ACHN (cell line): ENCODE measurements around the gene ZDHHC14.
A peak's percentile ranks its signal among the peaks of the same experiment; 100 is the strongest.

Source experiments
- DNase-seq: peaks from one replicate; pipeline ENCODE4 v3.0.0-alpha.2; 2015
- in situ Hi-C: cut with HindIII; loops from 2 replicates; pipeline ENCODE4 v1.10.0; 2017; ENCODE audit warnings: low sequenced_read_pairs, low pct_ligation_motif_present, low pct_unique_long_range_greater_than_20kb

The ZDHHC14 gene

DNA sequence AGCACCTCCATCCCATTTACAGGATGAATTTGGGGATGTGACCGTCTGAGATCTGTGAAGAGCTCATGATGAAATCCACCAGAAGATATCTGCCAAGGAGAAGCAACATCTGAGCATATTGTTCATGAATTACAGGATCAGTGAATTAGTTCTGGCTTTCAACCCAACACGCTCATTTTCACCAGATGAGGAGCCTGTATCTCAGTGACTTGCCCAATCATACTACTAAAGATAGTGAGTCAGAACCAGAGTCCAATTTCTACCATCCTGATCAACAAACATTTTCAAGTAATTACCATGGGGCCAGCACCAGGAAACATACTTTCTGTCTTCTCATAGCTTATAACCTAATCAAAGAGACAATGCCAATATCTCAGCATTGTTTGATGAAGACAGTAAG lies 116.6 kb downstream of the ZDHHC14 start:
- in situ Hi-C loops = no loop called here
- no peak for DNase-seq

DNA sequence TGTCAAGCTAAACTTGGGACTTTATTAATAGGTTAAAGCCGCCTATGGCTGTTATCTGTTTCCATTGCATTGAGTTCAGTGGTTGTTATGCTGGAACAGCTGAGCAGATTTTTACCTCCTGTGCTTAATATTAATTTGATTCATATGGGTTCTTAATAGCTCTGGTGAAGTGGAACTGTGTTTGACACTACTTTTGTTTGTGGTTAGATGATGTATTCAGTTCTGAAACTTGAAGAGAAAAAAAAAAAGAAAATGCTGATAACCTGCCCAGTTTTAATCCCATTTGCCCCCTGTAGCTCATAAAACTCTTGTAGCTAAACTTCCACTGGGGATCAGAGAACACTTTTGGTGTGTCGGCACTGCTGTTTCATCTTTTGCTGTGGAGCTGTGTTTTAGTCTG lies 117.8 kb downstream of the ZDHHC14 start:
- in situ Hi-C loops = no loop called here
- no peak for DNase-seq

DNA sequence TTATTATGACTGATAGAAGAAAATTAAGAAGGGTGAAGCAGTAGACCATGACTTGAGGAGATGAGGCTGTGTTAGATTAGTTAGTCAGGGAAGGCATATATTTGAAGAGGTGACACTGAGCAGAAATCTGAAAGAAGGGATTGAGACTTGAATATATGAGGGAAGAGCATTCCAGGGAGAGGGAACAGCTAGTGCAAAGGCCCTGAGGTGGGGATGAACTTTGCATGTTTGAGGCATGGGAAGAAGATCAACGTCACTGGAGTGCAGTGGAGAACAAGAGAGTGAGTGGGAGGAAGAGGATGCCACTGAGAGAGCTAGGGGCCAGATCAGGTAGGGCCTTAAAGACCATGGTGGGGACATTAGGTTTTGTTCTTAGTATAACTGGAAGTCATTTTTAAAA lies 119.0 kb downstream of the ZDHHC14 start:
- in situ Hi-C loops = no loop called here
- no peak for DNase-seq

DNA sequence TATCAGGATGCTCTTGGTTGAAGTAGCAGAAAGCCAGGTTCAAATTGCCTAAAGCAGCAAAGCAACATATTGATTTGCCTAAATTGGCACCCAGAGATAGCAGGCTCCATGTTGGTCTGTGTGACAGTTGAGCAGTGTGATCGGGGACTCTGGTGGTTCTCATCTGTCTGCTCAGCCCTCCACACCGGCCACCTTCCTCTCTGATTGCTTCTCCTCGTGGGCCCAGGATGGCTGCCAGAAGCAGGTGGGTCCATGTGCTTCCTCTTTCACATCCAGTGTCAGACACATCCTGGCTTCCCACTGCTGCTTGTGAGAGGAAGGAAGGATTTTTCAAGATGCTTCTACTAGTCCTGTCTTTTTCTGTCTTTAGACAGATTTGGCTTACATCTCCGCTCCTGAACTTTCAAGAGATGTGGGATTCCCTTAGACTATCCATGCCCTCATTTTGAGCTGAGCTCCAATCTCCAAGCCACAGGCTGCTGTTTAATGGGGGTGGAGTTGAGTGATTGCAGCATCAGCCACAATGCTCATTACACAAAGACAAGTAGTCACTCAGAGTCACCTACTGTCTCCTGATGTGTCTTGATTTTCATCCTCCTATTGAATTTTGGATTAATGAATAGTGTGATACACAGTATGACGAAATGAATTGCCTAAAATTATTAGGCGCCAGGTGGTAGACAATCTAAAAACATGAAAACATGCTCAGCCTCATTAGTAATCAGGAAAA lies 122.2 kb downstream of the ZDHHC14 start:
- in situ Hi-C loops = no loop called here
- no peak for DNase-seq

DNA sequence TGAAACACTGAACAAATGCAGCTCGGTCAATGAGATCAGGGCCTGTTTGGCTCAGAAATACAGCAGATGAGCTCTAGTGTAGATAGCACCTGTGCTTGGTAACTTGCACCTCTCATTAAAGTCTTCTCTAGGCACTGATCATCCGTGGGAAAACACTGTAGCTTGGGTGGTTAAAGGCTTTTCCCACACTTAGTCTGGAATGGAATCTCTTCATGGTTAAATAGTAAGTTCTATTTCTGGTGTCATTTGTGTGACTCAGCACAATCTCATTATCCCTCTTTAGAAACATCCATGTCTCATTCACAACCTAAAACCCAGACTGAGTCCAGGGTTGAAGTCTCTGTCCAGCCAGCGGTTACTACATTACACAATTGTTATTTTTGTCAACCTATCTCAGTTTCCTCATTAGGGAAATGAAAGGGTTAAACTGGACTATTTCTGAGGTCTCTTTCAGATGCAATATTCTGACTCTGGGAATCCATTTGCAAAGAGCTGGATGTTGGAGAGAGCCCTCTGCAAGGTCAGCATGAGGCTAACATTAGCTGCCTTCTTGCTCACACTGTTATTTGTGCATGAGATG lies 125.0 kb downstream of the ZDHHC14 start:
- in situ Hi-C loops = no loop called here
- DNase-seq = no peak

DNA sequence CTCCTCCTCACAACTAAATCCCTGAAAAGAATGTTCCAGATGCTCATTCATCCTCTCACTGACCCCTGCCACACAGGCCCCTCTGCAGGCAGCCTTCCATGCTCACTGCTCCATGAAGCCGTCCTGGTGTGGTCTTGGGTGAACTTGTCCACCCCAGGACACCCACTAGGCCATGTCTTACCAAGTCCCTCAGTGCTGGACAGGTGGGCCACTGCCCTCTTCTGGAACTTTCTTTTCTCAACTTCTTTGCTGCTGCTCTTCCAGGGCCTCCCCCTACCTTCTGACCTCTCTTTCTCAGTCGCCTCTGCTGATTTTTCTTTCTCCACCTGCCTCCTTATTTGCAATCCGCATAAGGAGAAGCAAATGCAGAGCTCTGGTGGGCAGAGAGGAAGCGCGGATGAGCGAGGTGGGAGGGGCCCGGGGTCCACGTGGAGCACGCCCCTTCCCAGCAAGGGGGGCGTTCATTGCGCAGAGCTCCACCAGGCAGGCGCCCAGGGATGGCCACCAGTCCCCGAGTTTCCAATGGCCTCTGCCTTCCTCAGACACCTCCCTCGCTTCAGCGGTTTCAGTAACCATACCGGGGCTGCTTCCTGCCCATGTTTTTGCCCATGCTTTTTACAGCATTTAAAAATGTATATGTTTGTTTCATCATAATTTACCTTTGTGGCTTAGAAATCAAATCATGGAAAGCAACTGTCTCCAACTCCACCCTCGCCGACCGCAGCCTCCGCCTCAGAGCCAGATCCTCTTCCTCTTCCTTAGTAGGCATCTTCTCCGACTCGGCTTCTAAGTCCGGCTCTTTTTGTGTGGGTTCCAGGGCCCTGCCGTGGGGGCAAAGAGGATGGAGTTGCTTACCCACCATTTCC lies 129.6 kb downstream of the ZDHHC14 start:
- DNase-seq = no peak
- in situ Hi-C loops = no loop called here

DNA sequence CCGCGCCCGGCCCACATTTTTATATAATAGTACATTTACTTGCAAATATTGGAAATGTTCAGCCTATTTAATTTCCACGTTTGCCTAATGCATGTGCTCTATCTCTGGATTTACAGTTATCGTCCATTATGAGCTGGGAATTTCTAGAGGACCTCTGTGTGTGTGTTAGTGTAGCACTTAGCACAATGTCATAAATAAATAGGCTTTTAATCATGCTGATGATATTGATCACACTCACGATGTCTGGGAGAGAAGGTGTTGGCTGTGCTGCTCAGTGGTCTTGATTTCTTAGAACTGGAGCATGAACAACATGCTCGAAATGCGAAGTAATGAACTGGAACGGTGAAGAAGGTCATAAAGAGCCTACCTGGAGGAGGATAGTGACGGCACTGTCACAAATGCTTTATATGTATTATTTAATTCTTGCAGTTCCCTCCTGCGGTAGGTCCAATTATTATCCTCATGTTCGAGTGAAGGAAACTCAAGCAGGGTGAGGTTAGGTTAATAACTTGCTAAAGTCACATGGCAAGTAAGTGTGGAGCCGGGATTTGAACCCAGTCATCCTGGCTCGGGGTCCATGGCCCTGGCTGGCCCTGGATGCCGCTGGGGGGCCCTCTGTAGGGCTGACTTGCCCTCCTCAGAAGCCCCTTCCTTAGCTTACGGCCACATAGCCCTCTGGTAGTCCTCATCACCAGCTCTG lies 130.8 kb downstream of the ZDHHC14 start:
- in situ Hi-C loops = no loop called here
- no peak for DNase-seq

DNA sequence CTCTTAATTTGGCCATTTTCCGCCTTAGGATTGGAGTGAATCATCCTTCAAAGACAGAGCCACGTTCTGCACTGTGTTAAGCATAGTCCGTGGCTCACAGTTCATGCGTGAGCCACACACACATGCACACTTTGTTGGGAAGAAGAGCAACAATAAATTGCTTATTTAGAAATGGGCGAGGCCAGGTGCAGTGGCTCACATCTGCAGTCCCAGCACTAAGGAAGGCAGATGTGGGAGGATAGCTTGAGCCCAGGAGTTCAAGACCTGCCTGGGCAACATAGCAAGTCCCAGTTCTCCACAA lies 131.3 kb downstream of the ZDHHC14 start:
- DNase-seq = no peak
- in situ Hi-C loops = no loop called here

DNA sequence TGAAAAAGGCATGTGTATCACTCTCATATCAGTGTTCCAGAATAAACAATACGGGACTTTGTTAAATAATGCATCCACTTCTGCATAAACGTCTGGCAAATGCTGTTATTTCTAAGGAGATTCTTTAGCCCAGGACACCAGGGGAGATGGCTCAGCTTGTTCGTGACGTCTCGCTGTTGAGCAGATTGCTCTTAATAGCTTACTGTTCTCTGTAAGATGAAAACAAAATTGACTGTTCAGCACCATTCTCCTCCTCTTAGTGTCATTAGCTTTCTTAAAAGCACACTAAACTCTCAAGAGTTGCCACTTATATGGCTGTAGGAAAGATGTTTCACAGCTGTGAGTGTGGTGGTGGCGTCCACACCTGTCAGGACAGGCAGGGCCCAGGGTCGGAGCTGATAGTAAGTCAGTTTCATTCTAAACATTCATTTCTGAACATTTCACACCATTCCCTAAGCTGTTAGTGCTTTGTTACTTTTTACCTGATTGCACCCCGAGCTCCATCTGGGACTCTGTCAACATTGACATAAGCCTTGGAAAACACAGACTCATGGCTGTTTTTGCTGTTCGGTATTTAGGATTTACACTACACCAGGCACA lies 132.1 kb downstream of the ZDHHC14 start:
- no peak for DNase-seq
- in situ Hi-C loops = no loop called here

DNA sequence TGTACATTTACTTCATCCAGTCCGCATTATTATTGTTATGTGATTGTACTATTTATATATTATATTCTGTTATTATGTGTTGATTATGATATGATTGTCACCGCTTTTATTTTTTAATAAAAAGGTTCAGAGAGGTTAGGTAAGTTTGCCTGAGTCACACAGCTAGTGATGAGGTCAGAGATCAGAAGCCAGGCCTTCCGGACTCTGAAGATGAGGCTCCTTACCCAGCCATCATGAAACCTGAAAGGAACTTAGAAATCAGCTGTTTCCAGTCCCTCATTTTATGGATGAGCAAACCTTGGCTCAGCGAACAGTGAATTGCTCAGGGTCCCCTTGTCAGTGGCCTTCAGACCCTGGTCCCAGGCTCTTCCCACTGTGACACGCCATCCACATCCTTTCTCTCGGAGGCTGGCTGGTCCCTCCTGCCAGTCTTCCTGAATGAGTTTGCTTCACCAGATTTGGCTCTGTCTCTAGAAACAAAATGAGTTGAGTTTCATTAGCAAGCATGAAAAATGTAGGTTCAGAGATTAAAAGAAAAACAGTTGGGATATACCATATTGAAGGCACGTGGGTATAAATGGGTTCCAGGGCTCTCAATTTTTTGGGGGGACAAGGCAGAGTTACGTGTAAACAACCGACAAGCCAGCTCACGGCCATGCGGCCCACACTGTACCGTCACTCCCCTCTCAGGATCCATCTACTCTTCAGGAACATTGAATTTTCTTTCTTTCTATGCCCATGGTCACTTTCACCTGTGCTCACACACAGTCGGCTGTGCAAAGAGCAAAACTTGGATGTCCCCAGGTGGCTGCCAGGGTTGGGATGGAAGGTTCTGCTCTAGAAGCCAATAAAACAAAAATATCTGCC lies 132.9 kb downstream of the ZDHHC14 start:
- in situ Hi-C loops = no loop called here
- no peak for DNase-seq

DNA sequence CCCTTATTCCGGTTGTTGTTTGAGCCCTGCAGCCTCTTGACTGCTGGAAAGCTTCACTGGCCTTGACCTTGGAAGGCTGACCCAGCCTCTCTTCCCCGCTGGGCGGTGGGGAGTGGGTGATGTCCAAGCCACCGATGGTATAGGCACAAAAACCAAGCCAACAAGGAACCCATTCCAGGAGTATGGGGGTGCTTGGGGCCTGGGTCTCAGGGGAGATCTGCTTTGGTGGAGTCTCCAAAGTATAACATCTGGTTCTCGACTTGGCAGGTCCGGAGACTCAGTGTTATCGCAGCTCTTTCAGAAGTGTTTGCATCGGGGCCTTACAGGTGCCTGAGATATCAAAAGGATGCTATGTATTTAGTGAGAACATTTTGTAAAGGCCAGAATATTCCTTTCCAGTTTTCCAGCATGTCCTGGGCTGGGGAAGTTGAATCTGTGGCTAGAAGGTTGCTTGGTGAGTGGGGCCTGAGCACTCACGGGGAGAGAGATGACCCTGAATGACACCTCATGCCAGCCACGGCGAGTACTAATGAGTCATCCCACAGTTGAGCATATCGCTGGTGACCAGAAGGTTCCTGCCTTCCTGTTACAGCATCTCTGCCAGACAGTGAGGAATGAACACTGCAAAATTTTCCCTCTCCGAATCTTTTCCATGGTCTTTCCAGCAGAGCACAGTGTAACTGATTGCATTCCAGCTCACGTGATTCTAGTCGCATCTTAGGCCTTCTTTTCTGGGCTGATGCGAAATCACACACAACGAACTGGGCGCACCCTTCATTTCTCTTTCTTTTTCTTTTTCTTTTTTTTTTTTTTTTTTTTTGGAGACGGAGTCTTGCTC lies 133.9 kb downstream of the ZDHHC14 start:
- DNase-seq = peak; percentile 64
- in situ Hi-C loops = no loop called here

DNA sequence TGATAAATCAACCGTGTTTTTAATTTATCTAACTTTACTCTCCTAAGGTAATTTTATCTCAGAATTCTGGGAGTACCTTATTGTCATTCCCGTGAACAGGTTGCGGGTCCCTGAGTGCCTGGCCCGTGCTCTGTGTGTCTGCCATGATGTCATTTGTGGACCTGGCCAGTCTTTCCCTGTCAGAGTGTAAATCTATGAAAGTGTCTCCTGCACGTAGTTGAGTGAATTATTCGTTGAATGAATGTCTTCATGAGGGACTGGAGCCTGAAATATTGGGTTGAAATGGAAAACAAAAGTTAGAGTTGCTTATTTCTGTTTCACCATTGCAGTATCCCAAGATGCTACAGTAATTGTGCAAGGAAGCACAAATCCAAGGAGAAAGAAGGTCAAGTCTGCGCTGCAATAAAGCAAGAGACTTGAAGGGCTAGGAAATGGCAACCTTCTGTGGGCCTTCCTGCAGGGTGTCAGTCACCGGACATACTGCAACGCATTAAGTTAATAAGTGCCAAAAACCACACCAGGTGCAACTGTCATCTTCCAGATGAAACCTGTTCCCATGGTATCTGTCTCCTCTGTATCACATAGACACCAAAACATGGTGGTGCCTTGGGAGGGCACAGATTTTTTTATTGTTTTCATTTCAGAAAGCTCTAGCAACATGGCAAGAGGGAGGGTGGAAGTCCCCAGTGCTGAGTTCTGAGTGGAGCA lies 135.5 kb downstream of the ZDHHC14 start:
- DNase-seq = no peak
- in situ Hi-C loops = no loop called here

DNA sequence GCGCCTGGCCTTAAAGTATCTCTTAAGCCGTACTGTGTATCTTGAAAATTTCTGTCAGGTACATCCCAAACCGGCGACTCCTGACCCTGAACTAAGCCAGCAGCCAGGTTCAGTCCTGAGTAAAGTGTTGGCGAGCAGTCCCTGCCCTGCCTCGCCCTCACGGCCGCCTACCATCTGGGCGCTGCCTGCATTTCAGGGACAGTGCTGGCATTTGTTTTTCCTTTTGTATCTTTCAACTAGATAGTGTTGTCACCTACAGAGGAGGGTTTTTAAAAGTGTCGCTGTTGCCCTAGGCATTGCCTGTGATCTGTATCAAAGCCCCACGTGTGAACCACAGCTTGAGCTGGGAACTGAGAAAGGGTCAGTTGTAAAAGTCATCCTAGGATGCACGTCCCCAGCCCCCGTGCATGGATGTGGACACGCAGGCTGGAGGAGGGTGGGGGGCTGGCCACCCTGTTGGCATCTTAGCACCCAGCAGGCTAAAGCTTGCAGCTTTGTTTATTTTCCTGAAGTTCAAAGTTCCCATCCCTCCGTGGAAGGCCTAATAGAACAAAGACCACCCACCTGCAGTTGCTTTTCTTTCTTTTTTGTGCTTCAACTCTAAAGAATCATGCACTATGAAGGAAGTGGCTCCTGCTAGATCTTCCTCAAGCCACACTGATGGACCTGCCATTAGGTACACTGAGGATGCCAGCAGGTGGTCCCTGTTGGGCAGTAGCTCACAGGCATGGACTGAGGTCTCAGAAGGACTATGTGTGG lies 136.8 kb downstream of the ZDHHC14 start:
- in situ Hi-C loops = no loop called here
- no peak for DNase-seq

DNA sequence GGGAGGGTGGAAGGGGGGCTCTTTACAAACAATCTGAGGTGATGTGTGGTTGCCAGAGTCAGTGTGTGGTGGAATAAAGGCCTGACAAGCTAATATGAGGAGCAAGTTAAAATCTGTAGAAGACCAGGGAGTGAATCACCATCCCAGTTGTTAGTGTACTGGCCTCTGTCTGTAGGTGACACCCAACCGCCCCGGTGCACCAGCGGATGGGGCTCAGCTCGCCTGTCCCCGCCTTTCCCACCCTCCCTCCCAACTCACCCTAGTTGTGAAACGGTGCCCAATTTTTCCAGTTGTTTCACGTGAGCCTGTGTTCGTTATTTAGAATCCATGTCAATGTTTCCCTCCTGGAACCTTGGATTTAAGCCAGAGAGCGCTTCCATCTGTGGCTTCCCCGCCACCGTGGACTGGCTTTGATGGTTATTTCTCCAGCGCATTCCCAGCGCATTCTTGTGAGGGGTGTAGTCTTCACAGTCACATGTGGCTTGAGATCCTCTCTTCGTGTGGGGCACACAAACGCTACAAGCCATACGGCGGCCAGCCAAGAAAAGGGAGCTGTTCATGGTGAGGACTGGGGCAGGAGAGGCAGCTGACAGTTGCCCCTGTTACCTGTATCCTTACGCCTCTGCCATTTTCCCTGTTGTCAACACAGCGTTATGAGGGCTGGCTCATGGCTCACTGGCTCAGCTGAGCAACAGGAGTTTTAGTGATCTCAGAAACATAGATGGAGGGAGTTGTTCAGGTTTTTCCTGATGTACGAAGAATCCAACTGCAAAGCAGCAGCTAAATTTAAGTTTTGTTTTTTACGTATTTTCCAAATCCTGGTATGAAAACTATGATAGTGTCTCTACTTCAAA lies 137.6 kb downstream of the ZDHHC14 start:
- no peak for DNase-seq

More for the DNA sequence above, 137.6 kb downstream of the ZDHHC14 start:
- in situ Hi-C loops = no loop called here
